T-cell (primary cell): Measurements from ENCODE around the gene PCBP3. TPM values are rescaled to one million over a fixed set of nuclear protein-coding genes. Genes with fewer than 3 reads are reported as not detected.

ENCODE experiments used
- ATAC-seq, 4 experiments: fragments of 200-7000 bp in 3 of 4; fragments of 150-1000 bp in 1 of 4; cut with Tn5 transposase; replicated peaks in 1 of 4; 1 replicate in 3 of 4; 2 replicates in 1 of 4; pipeline ENCODE4 v1.10.0; 2021; ENCODE audit warnings: moderate library complexity in 3 of 4, mild to moderate bottlenecking in 2 of 4, moderate number of reproducible peaks in 1 of 4
- CTCF ChIA-PET, 2 donors: fragments of 300-600 bp; sonication (Branson Sonifier 250); formaldehyde crosslinking; loops; one replicate each; lab custom pipeline; 2022; ENCODE audit warnings: antibody characterized with exemption in 2 of 2; lab: Charles Lee
- POLR2A ChIA-PET, 2 donors: fragments of 300-600 bp; sonication (Branson Sonifier 250); formaldehyde crosslinking; loops; one replicate each; lab custom pipeline; 2022; ENCODE audit warnings: antibody characterized with exemption in 2 of 2; lab: Charles Lee
- DNase-seq, 35 experiments: peaks; one replicate each; pipeline versions ENCODE4 v3.0.0 to v3.0.0-alpha.2; 2013 to 2023
- H3K27ac ChIP-seq: one replicate; pipeline ENCODE4 v1.5.1; 2013; ENCODE audit warnings: low read length
- H3K27me3 ChIP-seq, 2 experiments: replicated peaks in 1 of 2; 1 replicate in 1 of 2; 2 replicates in 1 of 2; pipeline versions ENCODE4 v1.6.1 to v1.7.0; 2013; ENCODE audit warnings: low read length in 1 of 2, mixed read lengths in 1 of 2; ENCODE audit not compliant: control insufficient read depth in 2 of 2, insufficient read depth in 2 of 2; ENCODE audit errors: extremely low read depth in 1 of 2
- H3K36me3 ChIP-seq, 2 donors: 1 replicate in 1 of 2; 2 replicates in 1 of 2; pipeline versions ENCODE4 v1.6.1 to v1.7.0; 2013; ENCODE audit warnings: low read length in 1 of 2; ENCODE audit not compliant: control insufficient read depth in 2 of 2, insufficient read depth in 1 of 2; ENCODE audit errors: extremely low read depth in 1 of 2
- H3K4me1 ChIP-seq, 2 experiments: 1 replicate in 1 of 2; 2 replicates in 1 of 2; pipeline versions ENCODE4 v1.6.1 to v1.7.0; 2013; ENCODE audit warnings: low read length in 2 of 2, mixed read lengths in 1 of 2; ENCODE audit not compliant: insufficient read depth in 2 of 2, control insufficient read depth in 1 of 2; ENCODE audit errors: extremely low read depth in 1 of 2
- H3K4me3 ChIP-seq, 2 donors: 1 replicate in 1 of 2; 2 replicates in 1 of 2; pipeline versions ENCODE4 v1.5.1 to v1.7.0; 2013; ENCODE audit warnings: mild to moderate bottlenecking in 2 of 2, low read length in 1 of 2, moderate library complexity in 1 of 2; ENCODE audit not compliant: control insufficient read depth in 1 of 2; ENCODE audit errors: extremely low read depth in 1 of 2
- H3K9me3 ChIP-seq: 2 replicates; pipeline ENCODE4 v1.7.0; 2013
- H3K27ac Mint-ChIP-seq, 2 donors: one replicate each; pipeline ENCODE4 v1.8.0; 2020 to 2021; ENCODE audit warnings: mild to moderate bottlenecking in 2 of 2, mixed read lengths in 2 of 2
- H3K27me3 Mint-ChIP-seq, 2 donors: one replicate each; pipeline ENCODE4 v1.8.0; 2021 to 2022; ENCODE audit warnings: mixed read lengths in 2 of 2
- H3K36me3 Mint-ChIP-seq: one replicate; pipeline ENCODE4 v1.8.0; 2021; ENCODE audit warnings: mixed read lengths
- H3K4me1 Mint-ChIP-seq, 3 donors: one replicate each; pipeline ENCODE4 v1.8.0; 2020 to 2022; ENCODE audit warnings: mixed read lengths in 3 of 3, mild to moderate bottlenecking in 1 of 3
- H3K4me3 Mint-ChIP-seq, 3 donors: one replicate each; pipeline ENCODE4 v1.8.0; 2020 to 2022; ENCODE audit warnings: mild to moderate bottlenecking in 3 of 3, mixed read lengths in 3 of 3, moderate library complexity in 3 of 3
- H3K9me3 Mint-ChIP-seq, 3 donors: one replicate each; pipeline ENCODE4 v1.8.0; 2020 to 2022; ENCODE audit warnings: mixed read lengths in 3 of 3
- WGBS: methylation state at CpG from one replicate; pipeline ENCODE4 v1.1.5; 2013; ENCODE audit warnings: missing lambda C conversion rate; ENCODE audit not compliant: insufficient coverage; 5-methylcytosine and 5-hydroxymethylcytosine counted together
- total RNA-seq, 35 experiments: library from RNA in 6 of 35; stranded (reverse) in 6 of 35; fragments of 120-200 nt in 1 of 35; gene quantifications; one replicate each; pipeline versions ENCODE4 v1.2.1 to v1.2.4 and lab custom pipeline; 2013 to 2026

PCBP3 gene
- total RNA-seq, 5 donors from 2014 or later (not counting 1 experiment from before 2014, with no cell fraction given), result 1.5 to 4.2 (median 2.8) TPM

- H3K4me1 Mint-ChIP-seq, result no peaks in the 10 kb centered on the region
- CTCF ChIA-PET, result no interaction called here
Measured at GRCh38 chr21:45990741-45991605, 347.4 kb downstream of the PCBP3 start.

DNA sequence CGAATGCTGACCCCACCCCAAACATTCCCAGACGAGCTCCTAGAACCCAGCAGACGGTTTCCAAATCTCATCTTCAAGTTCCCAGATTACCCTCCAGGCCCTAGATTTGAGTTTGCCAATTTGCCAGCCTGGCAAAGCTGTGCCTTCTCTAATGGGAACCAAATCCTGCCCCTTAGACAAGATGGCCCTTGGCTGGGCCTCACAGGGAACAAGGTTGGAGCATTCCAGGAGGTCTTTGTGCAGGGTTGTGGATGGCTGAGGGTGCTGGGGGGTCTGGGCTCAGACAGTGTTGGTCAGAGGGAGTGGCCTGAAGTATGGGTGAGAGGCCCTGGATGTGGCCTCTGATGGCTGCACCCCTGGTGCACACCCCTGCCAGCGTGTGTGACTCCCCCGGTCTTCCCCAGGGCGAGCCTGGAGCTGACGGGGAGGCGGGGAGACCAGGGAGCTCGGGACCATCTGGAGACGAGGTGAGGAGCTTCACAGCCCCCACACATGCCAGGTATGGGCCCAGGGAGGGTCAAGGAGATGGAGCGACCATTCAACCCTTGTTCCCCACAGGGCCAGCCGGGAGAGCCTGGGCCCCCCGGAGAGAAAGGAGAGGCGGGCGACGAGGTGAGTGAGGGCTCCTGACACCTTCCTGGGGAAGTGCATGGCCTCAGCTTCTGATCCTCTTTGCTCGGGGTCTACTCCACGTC, 348.2 kb downstream of the PCBP3 start:
- no peaks in the 10 kb centered on the region for H3K9me3 Mint-ChIP-seq
- 83% methylated on average over 16 of the region's 18 CpGs for WGBS
- DNase-seq (peak in 2 of 35 experiments; percentile 1 to 7), ATAC-seq (no peak)
- H3K4me3 Mint-ChIP-seq, result no peak overlapping the region
- H3K9me3 ChIP-seq, result no peaks in the 10 kb centered on the region
- H3K27ac ChIP-seq, result no peak overlapping the region
- H3K27ac Mint-ChIP-seq, result no peak overlapping the region
- no peaks in the 10 kb centered on the region for H3K36me3 Mint-ChIP-seq
- H3K4me1 Mint-ChIP-seq, result no peaks in the 10 kb centered on the region
- H3K27me3 ChIP-seq, result peaks cover 0 to 4% of the 10 kb centered on the region in 2 experiments
- H3K4me3 ChIP-seq, result no peak overlapping the region
- no peaks in the 10 kb centered on the region for H3K4me1 ChIP-seq
- CTCF ChIA-PET, result no interaction called here
- H3K36me3 ChIP-seq, result no peaks in the 10 kb centered on the region
- no peaks in the 10 kb centered on the region for H3K27me3 Mint-ChIP-seq
- POLR2A ChIA-PET, result no interaction called here

More at GRCh38 chr21:45990741-45991605, 347.4 kb downstream of the PCBP3 start:
- Histone ChIP-seq H3K4me3 (no peak overlapping the region), H3K4me1 (no peaks in the 10 kb centered on the region), H3K27me3 (peaks cover 0 to 4% of the 10 kb centered on the region in 2 experiments), H3K36me3 (no peaks in the 10 kb centered on the region), H3K27ac (no peak overlapping the region), H3K9me3 (no peaks in the 10 kb centered on the region)
- 75% methylated on average over 16 of the region's 45 CpGs for WGBS
- no peak overlapping the region for H3K27ac Mint-ChIP-seq
- H3K4me3 Mint-ChIP-seq, result no peak overlapping the region
- peak in 2 of 35 experiments; percentile 2 to 21 for DNase-seq
- H3K36me3 Mint-ChIP-seq, result no peaks in the 10 kb centered on the region
- no peaks in the 10 kb centered on the region for H3K27me3 Mint-ChIP-seq
- POLR2A ChIA-PET, result no interaction called here
- ATAC-seq, result no peak
- H3K9me3 Mint-ChIP-seq, result no peaks in the 10 kb centered on the region

Other genes starting within 250 kb of the PCBP3 start
- gene COL18A1, start 238.6 kb upstream of the PCBP3 start, total RNA-seq, result 10 to 100 TPM in 3 of 5 donors, 1 to 10 TPM in 2; 7.2 to 53.8 (median 10.5) TPM
- 10 to 100 TPM; 10.4 to 19.2 (median 16.4) TPM for gene SLC19A1, start 101.3 kb upstream of the PCBP3 start, total RNA-seq